IMR-90 (cell line): ENCODE results near the gene CARS2. TPM values are rescaled to one million over a fixed set of nuclear protein-coding genes. Genes with fewer than 3 reads are reported as not detected.

ENCODE experiments used
- ATAC-seq: fragments of 200-7000 bp; cut with Tn5 transposase; 2 replicates; pipeline ENCODE4 v1.9.1; 2020; ENCODE audit warnings: low read depth, mild to moderate bottlenecking, moderate library complexity
- BruUV-seq: library from RNA; stranded (reverse); fragments of 400-500 nt; replicated peaks from 2 replicates; lab custom pipeline; 2021; lab: Mats Ljungman, UMichigan
- CTCF ChIA-PET: fragments of 300-600 bp; formaldehyde crosslinking; extraction: SDS; loops from one replicate; lab custom pipeline; 2021; ENCODE audit warnings: antibody characterized with exemption; lab: Yijun Ruan, JAX
- POLR2A ChIA-PET: fragments of 300-600 bp; sonication (Branson Sonifier 250); formaldehyde crosslinking; loops from one replicate; lab custom pipeline; 2022; ENCODE audit warnings: antibody characterized with exemption; ENCODE audit not compliant: unreplicated experiment; lab: Charles Lee
- DNase-seq: peaks from one replicate; pipeline ENCODE4 v3.0.0; 2013
- H2AFZ ChIP-seq: replicated peaks from 2 replicates; pipeline ENCODE3; 2013; ENCODE audit warnings: low read length, mild to moderate bottlenecking; ENCODE audit not compliant: poor library complexity
- H2AK5ac ChIP-seq: 2 replicates; pipeline ENCODE4 v1.6.1; 2013; ENCODE audit warnings: low read depth, low read length, inconsistent platforms
- H2AK9ac ChIP-seq: replicated peaks from 2 replicates; pipeline ENCODE3; 2013; ENCODE audit warnings: mild to moderate bottlenecking, low read depth, low read length, moderate library complexity; ENCODE audit not compliant: poor library complexity
- H2BK120ac ChIP-seq: 2 replicates; pipeline ENCODE4 v1.6.1; 2013; ENCODE audit warnings: low read depth, low read length, inconsistent platforms
- H2BK15ac ChIP-seq: 3 replicates; pipeline ENCODE4 v1.6.1; 2013; ENCODE audit warnings: low read depth, low read length, inconsistent platforms
- H2BK20ac ChIP-seq: 2 replicates; pipeline ENCODE4 v1.6.1; 2013; ENCODE audit warnings: low read depth, mild to moderate bottlenecking, inconsistent platforms, low read length, moderate library complexity
- H2BK5ac ChIP-seq: 2 replicates; pipeline ENCODE4 v1.6.1; 2013; ENCODE audit warnings: mild to moderate bottlenecking, low read depth, low read length, inconsistent platforms; ENCODE audit not compliant: poor library complexity, severe bottlenecking
- H3K14ac ChIP-seq: replicated peaks from 2 replicates; pipeline ENCODE4 v1.6.1; 2013; ENCODE audit warnings: low read depth, low read length, inconsistent platforms
- H3K18ac ChIP-seq: 2 replicates; pipeline ENCODE4 v1.6.1; 2013; ENCODE audit warnings: low read depth, low read length, control low read depth
- H3K23ac ChIP-seq: 2 replicates; pipeline ENCODE4 v1.6.1; 2013; ENCODE audit warnings: low read depth, low read length, inconsistent platforms
- H3K27ac ChIP-seq: 2 replicates; pipeline ENCODE4 v1.5.1; 2013; ENCODE audit warnings: mild to moderate bottlenecking, control low read depth, low read length; ENCODE audit not compliant: insufficient read depth
- H3K27me3 ChIP-seq: 2 replicates; pipeline ENCODE4 v1.6.1; 2013; ENCODE audit warnings: low read length; ENCODE audit not compliant: control insufficient read depth, insufficient read depth
- H3K36me3 ChIP-seq: 2 replicates; pipeline ENCODE4 v1.6.1; 2013; ENCODE audit warnings: low read length, mixed read lengths; ENCODE audit not compliant: control insufficient read depth, insufficient read depth
- H3K4ac ChIP-seq: 2 replicates; pipeline ENCODE4 v1.6.1; 2013; ENCODE audit warnings: low read depth, low read length, inconsistent platforms
- H3K4me1 ChIP-seq: 2 replicates; pipeline ENCODE4 v1.6.1; 2013; ENCODE audit warnings: low read length, mixed read lengths; ENCODE audit not compliant: control insufficient read depth, insufficient read depth
- H3K4me2 ChIP-seq: 2 replicates; pipeline ENCODE4 v1.6.1; 2013; ENCODE audit warnings: low read depth, mild to moderate bottlenecking, control low read depth, low read length, moderate library complexity
- H3K4me3 ChIP-seq: 2 replicates; pipeline ENCODE4 v1.5.1; 2013; ENCODE audit warnings: low read depth, mild to moderate bottlenecking, control low read depth, low read length, moderate library complexity; ENCODE audit not compliant: insufficient read depth
- H3K56ac ChIP-seq: 2 replicates; pipeline ENCODE4 v1.6.1; 2013; ENCODE audit warnings: low read length, inconsistent platforms; ENCODE audit not compliant: insufficient read depth; ENCODE audit errors: extremely low read depth
- H3K79me1 ChIP-seq, 2 experiments: 2 replicates each; pipeline ENCODE4 v1.6.1; 2013; ENCODE audit warnings: low read length in 2 of 2, inconsistent platforms in 1 of 2, low read depth in 1 of 2
- H3K9ac ChIP-seq: 2 replicates; pipeline ENCODE4 v1.6.1; 2013; ENCODE audit warnings: low read depth, low read length, control low read depth
- H3K9me1 ChIP-seq: 2 replicates; pipeline ENCODE4 v1.6.1; 2013; ENCODE audit warnings: low read length, inconsistent platforms; ENCODE audit not compliant: insufficient read depth
- H3K9me3 ChIP-seq: 2 replicates; pipeline ENCODE4 v1.6.1; 2013; ENCODE audit warnings: low read length; ENCODE audit not compliant: control insufficient read depth, insufficient read depth
- H4K20me1 ChIP-seq: 2 replicates; pipeline ENCODE4 v1.6.1; 2013; ENCODE audit warnings: low read length, inconsistent platforms; ENCODE audit not compliant: insufficient read depth
- H4K5ac ChIP-seq: 2 replicates; pipeline ENCODE4 v1.6.1; 2013; ENCODE audit warnings: mild to moderate bottlenecking, low read depth, low read length, control low read depth
- H4K8ac ChIP-seq, 2 experiments: 2 replicates each; pipeline ENCODE4 v1.6.1; 2013; ENCODE audit warnings: low read depth in 2 of 2, low read length in 2 of 2, control low read depth in 1 of 2, inconsistent platforms in 1 of 2
- H4K91ac ChIP-seq: 2 replicates; pipeline ENCODE4 v1.6.1; 2013; ENCODE audit warnings: low read depth, low read length, inconsistent platforms; ENCODE audit not compliant: insufficient read depth
- BHLHE40 ChIP-seq: fragments of 150-350 bp; IDR thresholded peaks from 2 replicates; pipeline ENCODE4 v1.6.1; 2016; ENCODE audit warnings: mild to moderate bottlenecking, low read depth, low read length
- CEBPB ChIP-seq: IDR thresholded peaks from 2 replicates; pipeline ENCODE4 v1.6.1; 2012; ENCODE audit warnings: low read depth, low read length, improper control_type of control experiment
- CHD1 ChIP-seq: IDR thresholded peaks from 2 replicates; pipeline ENCODE4 v1.6.1; 2012; ENCODE audit warnings: low read depth, low read length, improper control_type of control experiment
- FOS ChIP-seq: fragments of 150-350 bp; IDR thresholded peaks from 2 replicates; pipeline ENCODE4 v1.6.1; 2016; ENCODE audit warnings: low read depth, low read length
- MAFK ChIP-seq: IDR thresholded peaks from 2 replicates; pipeline ENCODE4 v1.6.1; 2012; ENCODE audit warnings: low read depth, low read length, improper control_type of control experiment
- MAZ ChIP-seq: IDR thresholded peaks from 2 replicates; pipeline ENCODE4 v1.6.1; 2012; ENCODE audit warnings: low read depth, mild to moderate bottlenecking, low read length, improper control_type of control experiment, moderate library complexity, borderline replicate concordance
- MXI1 ChIP-seq: IDR thresholded peaks from 2 replicates; pipeline ENCODE4 v1.6.1; 2012; ENCODE audit warnings: low read depth, mild to moderate bottlenecking, low read length, moderate library complexity, borderline replicate concordance
- NFE2L2 ChIP-seq: fragments of 150-350 bp; IDR thresholded peaks from 2 replicates; pipeline ENCODE4 v1.6.1; 2016; ENCODE audit warnings: low read depth, mild to moderate bottlenecking, low read length
- POLR2A ChIP-seq: IDR thresholded peaks from 2 replicates; pipeline ENCODE4 v1.6.1; 2012; ENCODE audit warnings: mild to moderate bottlenecking, low read depth, low read length
- RAD21 ChIP-seq: IDR thresholded peaks from 2 replicates; pipeline ENCODE4 v1.6.1; 2012; ENCODE audit warnings: low read length, improper control_type of control experiment
- RCOR1 ChIP-seq: IDR thresholded peaks from 2 replicates; pipeline ENCODE4 v1.6.1; 2012; ENCODE audit warnings: mild to moderate bottlenecking, low read length, improper control_type of control experiment; ENCODE audit not compliant: insufficient replicate concordance
- RFX5 ChIP-seq: IDR thresholded peaks from 2 replicates; pipeline ENCODE4 v1.8.0; 2012; ENCODE audit warnings: low read depth, mild to moderate bottlenecking, low read length, moderate library complexity
- SMC3 ChIP-seq: fragments of 150-350 bp; IDR thresholded peaks from 2 replicates; pipeline ENCODE4 v1.6.1; 2016; ENCODE audit warnings: low read depth, mild to moderate bottlenecking, antibody characterized with exemption, low read length, moderate library complexity
- WGBS, 2 experiments: methylation state at CpG; one replicate each; pipeline versions ENCODE4 v1.1.5 to v1.1.7; 2013; ENCODE audit warnings: missing lambda C conversion rate in 2 of 2; ENCODE audit not compliant: insufficient read length in 1 of 2; ENCODE audit errors: extremely low coverage in 2 of 2; 5-methylcytosine and 5-hydroxymethylcytosine counted together
- dilution Hi-C: fragments of 300-500 bp; cut with HindIII; formaldehyde crosslinking; loops from one replicate; pipeline ENCODE4 v1.14.3; 2018; ENCODE audit warnings: low sequenced_read_pairs; ENCODE audit not compliant: unreplicated experiment
- in situ Hi-C: fragments of 300-500 bp; cut with MboI; formaldehyde crosslinking; loops from 3 replicates; pipeline ENCODE4 v1.14.3; 2019; ENCODE audit warnings: low sequenced_read_pairs, inconsistent platforms, mixed read lengths
- intact Hi-C: fragments of 100-400 bp; cut with micrococcal nuclease; formaldehyde crosslinking; loops from 2 replicates; pipeline ENCODE4 v1.10.0; 2022
- polyA plus RNA-seq, 3 experiments: library from polyadenylated mRNA; depleted of rRNA; stranded (reverse); fragments of >200 nt; gene quantifications; 2 replicates each; pipeline ENCODE4 v1.2.3, GENCODE V29; 2012; ENCODE audit warnings: low replicate concordance in 1 of 3
- total RNA-seq: library from RNA; depleted of rRNA; stranded (reverse); fragments of >200 nt; gene quantifications from 2 replicates; pipeline ENCODE4 v1.2.3, GENCODE V29; 2012
- TF ChIP-seq, protein P1 (sequence below): conservative IDR thresholded peaks from 2 replicates; pipeline ENCODE4 v1.5.1; 2012; ENCODE audit warnings: mild to moderate bottlenecking, low read depth, low read length, improper control_type of control experiment
- TF ChIP-seq, protein P2 (sequence below): fragments of 150-350 bp; IDR thresholded peaks from 2 replicates; pipeline ENCODE4 v1.6.1; 2017; ENCODE audit warnings: mild to moderate bottlenecking, antibody characterized with exemption, low read length, low read depth

CARS2 gene
- total and polyA plus RNA-seq, 2 of the 4 experiments (the other 2 are of a cell fraction) = 76.2 to 76.4 TPM

GRCh38 chr13:110683203-110683883 is 22.6 kb downstream of the CARS2 start:
- BruUV-seq = no TSS peak
- Histone ChIP-seq H3K9me1 (0 out of 2 replicates have a peak, but pooled peaks cover 2% of the 10 kb centered on the region), H2AK5ac (no peak overlapping the region), H3K14ac (no peak overlapping the region), H3K27ac (no peak overlapping the region), H3K4me1 (peaks cover 3% of the 10 kb centered on the region; the same call in 1 of the 2 replicates), H2BK5ac (no peak overlapping the region), H4K8ac (no peak overlapping the region), H4K91ac (no peak overlapping the region), H3K9ac (no peak overlapping the region), H3K56ac (no peak overlapping the region), H3K4me2 (no peak overlapping the region), H3K9me3 (no peaks in the 10 kb centered on the region), H4K20me1 (peaks cover 6% of the 10 kb centered on the region; the same call in 1 of the 2 replicates), H3K4ac (no peak overlapping the region), H3K79me1 (peaks cover 9 to 20% of the 10 kb centered on the region in 2 experiments), H2BK120ac (no peak overlapping the region), H3K36me3 (peaks cover 61% of the 10 kb centered on the region), H2BK20ac (no peak overlapping the region), H3K18ac (no peak overlapping the region), H2AK9ac (no peak overlapping the region), H3K23ac (no peak overlapping the region), H3K27me3 (no peaks in the 10 kb centered on the region), H2BK15ac (no peak overlapping the region), H2AFZ (no peak overlapping the region), H4K5ac (no peak overlapping the region), H3K4me3 (no peak overlapping the region)
- in situ Hi-C loops = no loop called here
- ATAC-seq (no peak), DNase-seq (peak; percentile 15)
- intact Hi-C loops = no loop called here
- dilution Hi-C loops = no loop called here
- 80% methylated on average over 1 of the region's 5 CpGs; no CpG with 5 or more reads in 1 of the 2 experiments for WGBS, 2 experiments
- ChIA-PET POLR2A (no interaction called here), CTCF (interaction anchor here (1.6 kb wide), 1 partner anchor 39 kb away, joined by 4 read pairs; no protein-coding TSS in a partner anchor)
- TF ChIP-seq RCOR1 (no peak), RAD21 (peak; percentile 41; the same call in 1 of the 2 replicates), CHD1 (no peak), NFE2L2 (no peak), MXI1 (no peak), RFX5 (no peak), MAZ (no peak), MAFK (no peak), BHLHE40 (no peak), CEBPB (no peak), SMC3 (peak; percentile 24; the same call in 1 of the 2 replicates), POLR2A (no peak), FOS (no peak)
- TF ChIP-seq, protein P1, sequence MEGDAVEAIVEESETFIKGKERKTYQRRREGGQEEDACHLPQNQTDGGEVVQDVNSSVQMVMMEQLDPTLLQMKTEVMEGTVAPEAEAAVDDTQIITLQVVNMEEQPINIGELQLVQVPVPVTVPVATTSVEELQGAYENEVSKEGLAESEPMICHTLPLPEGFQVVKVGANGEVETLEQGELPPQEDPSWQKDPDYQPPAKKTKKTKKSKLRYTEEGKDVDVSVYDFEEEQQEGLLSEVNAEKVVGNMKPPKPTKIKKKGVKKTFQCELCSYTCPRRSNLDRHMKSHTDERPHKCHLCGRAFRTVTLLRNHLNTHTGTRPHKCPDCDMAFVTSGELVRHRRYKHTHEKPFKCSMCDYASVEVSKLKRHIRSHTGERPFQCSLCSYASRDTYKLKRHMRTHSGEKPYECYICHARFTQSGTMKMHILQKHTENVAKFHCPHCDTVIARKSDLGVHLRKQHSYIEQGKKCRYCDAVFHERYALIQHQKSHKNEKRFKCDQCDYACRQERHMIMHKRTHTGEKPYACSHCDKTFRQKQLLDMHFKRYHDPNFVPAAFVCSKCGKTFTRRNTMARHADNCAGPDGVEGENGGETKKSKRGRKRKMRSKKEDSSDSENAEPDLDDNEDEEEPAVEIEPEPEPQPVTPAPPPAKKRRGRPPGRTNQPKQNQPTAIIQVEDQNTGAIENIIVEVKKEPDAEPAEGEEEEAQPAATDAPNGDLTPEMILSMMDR = peak; percentile 23; the same call in 1 of the 2 replicates
- TF ChIP-seq, protein P2, sequence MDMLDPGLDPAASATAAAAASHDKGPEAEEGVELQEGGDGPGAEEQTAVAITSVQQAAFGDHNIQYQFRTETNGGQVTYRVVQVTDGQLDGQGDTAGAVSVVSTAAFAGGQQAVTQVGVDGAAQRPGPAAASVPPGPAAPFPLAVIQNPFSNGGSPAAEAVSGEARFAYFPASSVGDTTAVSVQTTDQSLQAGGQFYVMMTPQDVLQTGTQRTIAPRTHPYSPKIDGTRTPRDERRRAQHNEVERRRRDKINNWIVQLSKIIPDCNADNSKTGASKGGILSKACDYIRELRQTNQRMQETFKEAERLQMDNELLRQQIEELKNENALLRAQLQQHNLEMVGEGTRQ = no peak
